AG08396 (cell line): ENCODE results near the gene C9orf50.
"Not testable (repeated sequence)": the region's sequence is repeated elsewhere in the genome, so short reads cannot be mapped to it uniquely, and the experiment has no call there.

Experiments used
- DNase-seq: peaks from one replicate; pipeline ENCODE4 v3.0.0; 2012; ENCODE audit warnings: low spot score, mixed read lengths

C9orf50 gene

DNA sequence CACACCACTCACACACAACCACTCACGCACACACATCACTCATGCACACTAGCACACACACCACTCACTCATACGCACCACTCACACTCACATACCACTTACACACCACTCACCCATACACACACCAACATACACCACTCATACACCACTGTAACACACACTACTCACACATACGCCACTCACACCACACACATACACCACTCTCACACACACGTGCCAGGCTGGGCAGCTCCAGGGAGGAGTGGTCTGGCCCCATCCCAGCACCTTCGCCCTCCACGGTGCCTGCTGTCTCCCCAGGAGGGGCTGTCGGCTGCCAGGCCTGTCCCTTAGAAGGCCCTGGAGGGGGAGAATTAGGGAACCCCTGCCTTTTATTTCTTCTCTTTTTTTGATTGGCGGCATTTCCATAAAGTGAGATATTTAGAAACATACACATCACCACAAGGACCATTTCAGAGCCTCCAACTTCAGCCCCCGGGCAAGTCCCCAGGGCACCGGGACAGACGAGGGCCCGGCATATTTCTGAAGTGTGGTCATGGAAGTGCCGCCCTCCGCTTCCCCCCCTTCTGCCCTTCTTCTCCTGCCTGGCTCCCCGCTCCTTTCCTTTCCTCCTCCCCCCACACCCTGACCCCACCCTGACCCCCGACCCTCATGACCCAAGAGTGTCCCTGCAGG is 27.3 kb upstream of the C9orf50 start:
- no peak for DNase-seq

DNA sequence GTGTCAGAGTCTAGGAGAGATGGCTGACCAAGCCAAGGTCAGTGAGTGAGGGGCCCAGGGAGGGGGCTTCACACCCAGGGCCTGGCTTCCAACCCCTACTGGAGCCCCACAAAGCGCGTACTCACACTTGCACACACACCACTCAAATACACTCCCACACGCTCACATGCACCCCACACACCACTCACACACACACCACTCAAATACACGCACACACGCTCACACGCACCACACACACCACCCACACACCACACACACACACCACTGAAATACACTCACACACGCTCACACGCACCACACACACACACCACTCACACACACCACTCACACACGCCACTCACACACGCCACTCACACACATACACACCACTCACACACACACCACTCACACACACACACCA is 26.7 kb upstream of the C9orf50 start:
- DNase-seq, result no peak

DNA sequence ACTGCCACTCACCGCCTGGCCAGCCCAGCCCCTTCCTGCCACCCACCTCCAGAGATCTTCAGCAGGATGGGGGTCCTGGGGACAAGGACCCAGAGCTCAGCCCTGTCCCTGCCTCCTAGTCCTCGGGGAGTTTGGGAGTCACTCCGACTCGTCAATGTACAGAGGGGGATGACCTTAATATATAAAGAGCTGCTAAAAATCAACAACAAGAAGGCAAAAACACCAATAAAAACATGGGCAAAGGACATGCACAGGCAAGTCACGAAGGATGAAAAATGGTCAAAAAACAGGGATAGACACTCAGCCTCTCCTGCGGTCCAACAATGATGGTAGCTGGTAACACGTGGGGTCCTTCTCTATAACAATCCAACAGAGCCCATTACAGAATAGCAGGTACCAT is 25.8 kb upstream of the C9orf50 start:
- DNase-seq, result no peak

DNA sequence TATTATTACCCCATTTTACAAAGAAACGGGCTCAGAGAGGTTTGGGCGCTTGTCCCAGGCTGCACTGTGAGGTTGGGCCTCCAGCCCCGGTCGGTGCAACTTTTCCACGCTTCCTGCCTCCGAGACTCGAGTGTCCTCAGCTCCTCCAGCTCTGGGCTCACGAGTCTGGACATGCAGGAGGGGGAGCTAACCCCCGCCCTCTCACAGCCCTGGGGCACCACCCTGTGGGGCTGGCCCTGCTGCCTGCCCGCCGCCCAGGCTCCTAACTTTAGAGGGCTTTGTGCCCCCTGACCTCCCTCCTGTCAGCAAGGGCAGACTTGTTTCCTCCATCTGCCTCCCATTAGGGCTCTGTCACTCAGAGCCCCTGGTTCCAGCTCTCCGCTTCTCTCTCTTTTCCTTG is 25.4 kb upstream of the C9orf50 start:
- no peak for DNase-seq

DNA sequence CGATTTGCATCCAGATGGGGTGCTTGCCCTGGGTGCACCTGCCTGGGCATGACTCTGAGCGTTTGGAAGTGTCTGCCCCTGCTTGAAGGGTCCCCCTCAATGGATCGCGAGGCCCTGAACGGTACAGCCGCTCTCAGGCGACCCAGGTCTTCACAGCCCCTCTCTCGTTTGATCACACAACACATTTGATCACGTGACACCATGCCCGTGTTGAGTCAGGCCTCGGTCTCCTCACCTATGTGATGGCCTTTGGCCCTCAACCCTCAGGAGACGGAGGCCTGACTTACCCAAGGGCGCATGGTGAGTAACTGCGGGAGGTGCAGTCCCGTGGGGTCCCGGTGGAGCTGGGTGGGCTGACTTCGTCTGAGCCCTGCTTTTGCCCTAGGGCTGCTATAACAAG is 24.0 kb upstream of the C9orf50 start:
- no peak for DNase-seq

DNA sequence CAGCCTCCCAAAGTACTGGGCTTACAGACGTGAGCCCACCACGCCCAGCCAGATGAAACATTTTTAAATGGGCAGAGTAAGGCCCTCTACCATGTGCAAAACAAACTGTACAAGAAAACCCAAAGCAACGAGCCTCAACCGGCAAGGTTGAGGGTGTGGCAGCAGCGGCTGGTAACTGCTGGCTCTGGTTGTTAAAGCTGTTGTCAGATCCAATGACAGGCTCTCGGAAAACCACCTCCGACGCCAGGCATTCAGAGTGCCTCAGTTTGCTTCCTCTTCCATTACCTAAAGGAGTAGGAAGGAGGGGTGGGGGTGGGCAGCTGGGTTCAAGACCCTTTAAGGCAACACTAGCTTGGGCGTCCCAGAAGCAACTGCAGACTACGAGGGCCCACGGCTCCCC is 23.5 kb upstream of the C9orf50 start:
- DNase-seq, result no peak

DNA sequence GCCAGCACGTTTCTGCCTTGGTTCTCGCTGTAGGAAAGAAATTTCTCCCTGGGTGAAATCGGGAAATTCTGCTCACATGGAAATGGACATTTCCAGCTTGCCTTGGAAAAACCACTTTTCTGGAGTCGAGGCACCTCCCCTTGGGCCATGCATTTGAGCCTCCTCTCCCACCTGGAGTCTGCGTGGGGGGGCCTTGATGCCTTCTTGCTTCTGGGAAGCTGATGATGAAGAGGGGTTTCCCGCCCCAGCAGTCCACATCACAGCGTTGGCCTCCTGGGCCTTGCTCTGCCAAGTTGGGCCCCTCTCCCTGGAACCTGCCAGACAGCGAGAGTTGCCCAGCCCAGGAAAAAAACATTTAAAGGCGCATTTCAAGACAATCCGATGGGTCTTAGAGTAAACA is 22.8 kb upstream of the C9orf50 start:
- DNase-seq, result no peak

DNA sequence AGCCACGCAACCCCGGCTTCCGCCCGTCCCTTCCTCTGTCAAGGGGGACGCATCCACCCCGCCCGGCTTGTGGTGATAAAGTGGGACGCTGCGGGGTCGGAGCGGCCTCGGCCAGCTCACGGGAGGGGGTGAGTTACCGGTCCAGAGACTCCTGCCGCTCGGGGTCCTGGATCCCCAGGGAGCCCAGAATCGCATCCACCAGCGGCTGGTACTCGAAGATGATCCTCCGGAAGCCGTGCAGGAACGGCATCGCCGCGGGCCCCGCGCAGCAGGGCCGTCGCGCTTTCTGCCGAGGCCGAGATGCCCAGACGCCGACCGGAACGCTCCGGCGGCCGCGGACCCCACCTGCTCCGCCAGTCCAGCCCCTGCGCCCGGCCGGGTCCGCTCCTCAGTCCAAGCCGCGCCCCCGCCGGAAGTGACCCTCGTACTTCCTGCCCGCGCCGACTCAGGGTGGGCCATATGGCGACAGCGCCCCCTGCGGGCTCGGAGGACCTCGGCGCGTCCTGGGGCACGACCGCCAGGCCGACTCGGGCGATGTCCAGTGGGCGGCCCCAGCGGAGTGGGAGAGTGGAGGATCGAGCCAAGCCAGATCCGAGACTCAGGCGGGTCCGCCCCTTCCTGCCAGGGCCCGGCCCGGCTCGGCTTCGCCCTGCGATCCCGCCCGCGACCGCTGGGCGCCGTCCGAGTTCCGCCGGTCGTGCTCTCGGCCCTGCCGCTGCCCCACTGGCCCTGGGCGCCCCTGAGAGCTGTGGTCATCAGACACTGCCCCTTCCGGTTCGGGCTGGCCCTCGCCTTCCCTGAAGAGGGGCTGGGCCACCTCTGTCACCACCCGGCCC is 21.1 kb upstream of the C9orf50 start, which contains the start of gene ASB6:
Gene ASB6 (minus strand): TSS at position 402 of the 836 bp plus-strand sequence. CDS start 152 bp downstream, at position 250.
- peak; percentile 100 for DNase-seq

DNA sequence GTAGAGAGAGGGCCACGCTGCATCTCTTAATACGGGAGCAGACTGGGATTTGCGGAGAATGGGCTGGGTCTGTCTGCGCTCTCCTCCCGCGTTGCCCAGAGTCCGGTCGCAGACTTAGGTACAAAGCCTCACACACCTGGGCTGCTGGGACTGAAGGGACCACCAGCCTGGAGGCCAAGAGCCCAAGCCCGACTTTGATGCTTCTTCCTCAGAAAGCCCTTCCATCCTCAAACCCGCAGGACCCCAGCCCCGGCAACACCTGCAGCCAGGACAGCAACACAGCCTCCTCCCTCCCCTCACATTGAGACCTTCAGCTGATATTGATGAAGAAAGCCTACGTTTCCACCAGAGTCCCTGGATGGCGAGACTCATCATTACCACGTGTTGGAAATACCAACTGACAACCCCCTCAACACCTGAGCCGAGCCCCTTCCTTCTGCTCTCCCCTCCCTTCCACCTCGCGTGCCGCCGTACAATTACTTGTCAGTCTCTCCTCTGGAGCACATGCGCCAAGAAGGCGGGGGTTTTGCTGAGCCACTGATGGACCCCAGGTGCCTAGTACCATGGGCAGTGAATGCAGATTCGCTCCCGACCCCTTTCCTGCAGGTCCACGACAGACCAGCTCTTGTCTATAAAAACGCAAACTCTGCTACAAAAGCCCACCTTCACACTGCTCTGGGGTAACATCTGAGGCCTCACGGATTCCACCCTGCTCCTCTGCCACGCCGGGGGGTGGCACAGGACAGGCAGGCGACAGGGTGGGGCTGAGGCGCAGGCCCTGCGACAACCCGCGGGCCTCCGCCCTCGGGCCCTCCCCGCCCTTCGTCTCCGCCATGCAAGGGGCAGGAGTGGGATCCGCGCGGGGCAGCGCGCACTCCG is 20.2 kb upstream of the C9orf50 start:
- no peak for DNase-seq

DNA sequence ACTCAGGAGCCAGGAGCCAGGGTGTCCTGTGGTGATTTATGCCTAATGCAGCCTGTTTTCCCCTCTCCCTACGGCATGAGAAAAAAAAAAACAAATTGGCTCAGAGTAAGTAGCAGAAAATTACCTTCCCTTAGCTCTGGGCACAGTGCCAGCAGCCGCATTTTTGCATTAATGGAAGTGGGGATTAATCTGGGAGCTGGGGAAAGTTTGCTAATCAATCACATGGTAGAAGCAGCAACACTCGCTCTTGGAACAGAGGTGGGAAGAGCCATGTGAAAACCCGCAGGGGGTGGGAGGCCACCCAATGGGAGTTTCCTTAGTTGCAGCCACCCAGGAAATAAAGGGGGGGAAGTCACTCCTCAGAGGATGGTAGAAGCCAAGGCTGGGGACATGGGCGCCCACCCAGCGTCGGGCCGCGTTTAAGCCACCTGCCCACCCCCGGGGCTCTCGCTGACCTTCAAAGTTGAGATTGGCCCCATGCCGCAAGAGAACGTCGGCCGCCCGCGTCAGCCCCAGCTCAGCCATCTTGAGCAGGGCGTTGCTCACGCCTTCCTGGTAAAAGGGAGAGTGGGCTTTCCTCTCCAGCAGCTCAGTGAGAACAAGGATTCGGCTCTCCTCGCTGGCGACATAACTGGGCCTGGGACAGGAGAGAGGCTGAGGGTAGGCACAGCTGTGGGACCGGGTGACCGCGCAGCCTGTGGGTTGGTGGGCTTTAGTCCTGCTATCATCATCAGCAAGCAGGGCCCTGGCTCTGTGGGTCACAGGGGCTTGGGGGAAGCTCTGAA is 19.4 kb upstream of the C9orf50 start:
- no peak for DNase-seq

DNA sequence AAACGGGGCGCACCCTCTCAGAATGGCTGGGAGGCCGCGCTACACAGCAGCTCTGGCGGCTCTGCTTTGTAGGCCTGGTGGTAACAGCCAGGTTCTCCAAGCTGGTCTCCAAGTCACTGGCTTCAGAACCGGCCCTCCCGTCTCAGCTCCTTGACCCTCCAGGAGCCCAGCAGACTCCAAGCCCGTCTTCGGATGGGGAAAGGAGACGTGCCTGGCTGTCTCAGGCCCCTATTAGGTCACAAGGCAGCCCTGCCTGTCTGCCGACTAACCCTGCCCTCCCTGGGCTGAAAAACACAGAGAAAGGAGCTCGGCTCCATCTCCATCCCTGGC is 18.8 kb upstream of the C9orf50 start:
- no peak for DNase-seq

DNA sequence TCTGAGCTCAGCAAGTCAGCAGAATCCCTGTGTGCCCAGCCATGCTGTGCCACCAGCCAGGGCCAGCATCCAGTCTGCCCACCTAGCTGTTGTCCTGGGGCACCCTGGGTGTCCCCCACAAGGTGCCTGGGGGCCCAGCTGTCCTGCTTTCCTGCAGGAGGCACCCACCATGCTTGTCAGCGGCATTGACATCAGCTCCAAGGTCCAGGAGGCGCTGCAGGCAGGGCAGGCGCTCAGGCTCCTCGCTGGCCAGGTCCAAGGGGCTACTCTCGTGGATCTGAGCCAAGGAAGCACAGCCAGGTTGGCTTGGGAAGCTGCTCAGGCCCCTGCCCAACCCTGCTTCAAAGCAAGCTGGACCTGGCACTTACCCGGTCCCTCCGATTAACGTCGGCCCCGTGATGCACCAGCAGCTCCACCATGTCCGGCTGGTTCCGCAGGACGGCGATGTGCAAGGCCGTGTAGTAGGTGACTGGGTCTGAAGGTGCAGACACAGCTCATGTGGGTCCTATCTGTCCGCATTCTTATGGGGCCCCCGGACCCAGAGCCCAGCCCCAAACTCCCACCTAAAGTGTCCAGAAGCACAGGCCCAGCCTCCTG is 18.2 kb upstream of the C9orf50 start:
- DNase-seq, result no peak

DNA sequence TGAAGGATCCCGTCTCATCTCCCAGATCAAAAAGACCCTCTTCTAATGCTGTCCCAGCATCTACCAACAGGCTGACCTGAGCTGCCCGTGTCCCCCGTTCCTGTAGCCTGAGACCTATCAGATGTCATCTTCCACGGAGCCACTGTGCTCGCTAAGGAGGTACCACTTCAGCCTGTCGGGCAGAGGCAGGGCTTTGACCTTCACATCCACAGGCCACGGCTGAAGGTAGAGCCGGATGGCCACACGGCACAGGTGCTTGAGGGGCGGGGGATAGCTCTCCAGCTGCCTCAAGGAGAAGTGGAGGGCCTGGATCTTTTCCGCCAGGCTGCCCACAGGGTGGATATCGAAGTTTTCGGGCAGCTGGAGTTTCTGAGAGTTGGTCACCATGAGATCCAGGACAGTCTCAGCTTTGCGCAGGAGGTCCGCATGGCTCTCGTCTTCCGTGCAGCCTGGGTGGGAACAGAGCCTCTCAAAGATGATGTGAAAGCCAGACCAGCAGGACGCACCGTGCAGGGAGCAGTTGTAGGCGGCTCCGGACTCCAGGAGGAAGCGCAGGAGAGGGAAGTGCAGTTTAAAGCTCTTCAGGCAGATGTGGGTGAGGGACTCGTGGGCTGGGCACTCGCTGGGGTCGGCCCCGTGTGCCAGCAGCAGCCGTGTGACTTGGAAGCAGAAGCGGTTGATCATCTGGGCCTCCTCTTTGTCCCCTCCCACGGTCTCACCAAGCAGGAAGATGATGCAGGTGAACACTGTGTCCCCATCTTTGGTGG is 17.0 kb upstream of the C9orf50 start:
- no peak for DNase-seq

DNA sequence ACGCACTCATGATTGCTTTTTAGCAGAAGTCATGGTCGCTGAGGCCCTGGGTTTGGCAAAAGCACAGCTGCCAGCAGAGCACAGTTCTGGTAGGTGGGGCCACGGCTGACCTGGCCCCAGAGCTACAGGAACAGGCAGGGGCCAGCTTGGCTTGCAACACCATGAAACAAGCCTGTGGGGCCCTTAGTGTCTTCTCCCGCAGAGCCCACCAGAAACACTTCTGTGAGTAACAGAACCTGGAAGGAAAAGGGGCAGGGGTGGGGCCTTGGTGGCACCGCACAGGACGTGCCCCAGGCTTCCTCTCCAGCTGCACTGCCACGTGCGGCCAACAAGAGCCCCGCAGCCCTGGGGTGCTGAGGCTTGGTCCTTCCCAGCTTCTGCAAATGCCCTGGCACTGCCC is 16.2 kb upstream of the C9orf50 start:
- no peak for DNase-seq

DNA sequence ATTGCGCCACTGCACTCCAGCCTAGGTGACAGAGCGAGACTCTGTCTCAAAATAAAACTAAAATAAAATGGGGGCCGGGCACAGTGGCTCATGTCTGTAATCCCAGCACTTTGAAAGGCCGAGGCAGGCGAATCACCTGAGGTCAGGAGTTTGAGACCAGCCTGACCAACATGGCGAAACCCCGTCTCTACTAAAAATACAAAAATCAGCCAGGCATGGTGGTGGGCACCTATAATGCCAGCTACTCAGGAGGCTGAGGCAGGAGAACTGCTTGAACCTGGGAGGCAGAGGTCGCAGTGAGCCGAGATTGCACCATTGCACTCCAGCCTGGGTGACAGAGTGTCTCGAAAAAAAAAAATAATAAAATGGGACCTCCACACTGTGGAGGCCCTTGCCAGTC is 15.4 kb upstream of the C9orf50 start:
- not testable (repeated sequence) for DNase-seq

DNA sequence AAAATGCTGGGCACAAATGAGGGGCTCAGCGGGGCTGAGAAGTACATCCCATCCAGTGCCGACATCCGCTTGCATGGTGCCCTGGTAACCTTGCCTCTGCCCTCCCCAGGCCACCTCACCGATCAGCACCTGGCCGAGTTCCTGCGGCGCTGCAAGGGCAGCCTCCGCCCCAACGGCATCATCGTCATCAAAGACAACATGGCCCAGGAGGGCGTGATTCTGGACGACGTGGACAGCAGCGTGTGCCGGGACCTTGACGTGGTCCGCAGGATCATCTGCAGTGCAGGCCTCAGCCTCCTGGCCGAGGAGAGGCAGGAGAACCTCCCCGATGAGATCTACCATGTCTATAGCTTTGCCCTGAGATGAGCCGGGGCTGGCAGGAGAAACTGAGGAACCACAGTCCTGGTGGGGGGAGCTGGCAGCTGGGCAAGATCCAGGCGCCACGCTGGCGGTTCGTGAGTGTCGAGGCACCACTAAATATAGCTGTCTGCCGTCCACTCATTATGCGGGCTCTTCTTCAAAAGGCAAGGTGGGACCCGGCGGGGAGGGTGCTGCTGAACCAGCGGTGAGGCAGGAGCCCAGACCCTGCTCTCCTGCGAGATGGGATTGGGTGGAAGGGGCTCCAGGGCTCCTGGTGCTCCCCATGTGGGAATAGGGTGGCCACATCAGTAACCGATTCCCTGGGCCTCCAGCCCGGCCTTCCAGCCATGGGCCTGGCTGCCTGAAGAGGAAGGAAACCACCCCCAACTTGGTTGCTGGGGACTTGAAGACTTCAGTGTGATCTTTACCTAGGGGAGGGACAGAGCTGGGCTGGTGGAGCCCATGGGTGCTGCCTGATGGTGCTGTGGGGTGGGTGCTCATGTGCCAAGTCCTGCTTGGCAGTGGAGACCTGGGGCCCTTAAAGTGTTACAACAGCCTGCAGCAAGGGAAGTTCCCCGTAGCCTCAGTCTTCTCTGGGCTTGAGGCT is 14.5 kb upstream of the C9orf50 start:
- no peak for DNase-seq

DNA sequence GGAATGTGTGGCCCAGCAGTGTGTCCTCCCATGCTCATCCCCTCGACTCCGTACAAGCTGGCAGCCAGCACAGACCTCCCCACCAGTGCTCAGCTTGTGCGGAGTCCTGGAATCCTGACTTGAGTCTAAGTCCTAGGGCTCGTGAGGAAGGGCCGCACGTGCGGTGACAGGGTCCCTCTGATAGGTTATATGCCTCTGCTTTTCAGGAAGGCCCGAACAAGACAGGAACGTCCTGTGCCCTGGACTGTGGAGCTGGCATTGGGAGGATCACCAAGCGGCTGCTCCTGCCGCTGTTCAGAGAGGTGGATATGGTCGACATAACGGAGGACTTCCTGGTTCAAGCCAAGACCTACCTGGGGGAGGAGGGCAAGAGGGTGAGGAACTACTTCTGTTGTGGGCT is 12.9 kb upstream of the C9orf50 start:
- no peak for DNase-seq

DNA sequence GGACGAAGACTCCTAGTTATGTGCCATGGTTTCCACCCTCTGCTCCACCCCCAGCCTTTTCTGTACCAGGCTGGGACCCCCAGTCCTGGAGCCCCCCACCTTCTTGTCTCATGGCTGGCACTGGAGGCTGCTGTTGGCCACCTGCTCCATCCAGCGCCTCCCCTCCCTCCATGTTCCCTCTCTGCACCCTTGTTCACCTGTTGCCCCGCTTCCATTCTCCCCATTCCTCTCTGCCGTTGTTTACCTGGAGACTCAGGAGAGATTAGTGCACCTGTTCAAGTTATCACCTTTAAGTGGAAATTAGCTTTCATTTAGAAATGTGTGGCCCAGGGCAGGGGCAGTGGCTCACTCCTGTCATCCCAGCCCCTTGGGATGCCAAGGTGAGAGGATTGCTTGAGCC is 12.3 kb upstream of the C9orf50 start:
- no peak for DNase-seq

DNA sequence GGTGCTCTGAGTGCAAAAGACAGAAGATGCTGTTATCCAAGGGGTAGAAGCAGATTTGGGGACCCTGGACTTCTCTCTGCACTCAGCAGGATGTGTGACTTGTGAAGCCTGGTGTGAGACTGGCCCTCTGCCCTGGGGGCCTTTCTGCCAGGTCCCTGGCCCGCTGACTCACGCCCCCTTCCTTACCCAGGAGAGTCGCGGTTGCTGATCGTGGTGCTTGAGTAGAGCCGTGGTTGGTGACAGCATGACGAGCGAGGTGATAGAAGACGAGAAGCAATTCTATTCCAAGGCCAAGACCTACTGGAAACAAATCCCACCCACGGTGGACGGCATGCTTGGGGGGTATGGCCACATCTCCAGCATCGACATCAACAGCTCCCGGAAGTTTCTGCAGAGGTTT is 11.6 kb upstream of the C9orf50 start:
- peak; percentile 47 for DNase-seq
